ENCODE measurements around the gene DNAJA1.

GRCh38 chr9:33044677-33045282, 19.7 kb downstream of the DNAJA1 start:
- TF ChIP-seq, protein P1, sequence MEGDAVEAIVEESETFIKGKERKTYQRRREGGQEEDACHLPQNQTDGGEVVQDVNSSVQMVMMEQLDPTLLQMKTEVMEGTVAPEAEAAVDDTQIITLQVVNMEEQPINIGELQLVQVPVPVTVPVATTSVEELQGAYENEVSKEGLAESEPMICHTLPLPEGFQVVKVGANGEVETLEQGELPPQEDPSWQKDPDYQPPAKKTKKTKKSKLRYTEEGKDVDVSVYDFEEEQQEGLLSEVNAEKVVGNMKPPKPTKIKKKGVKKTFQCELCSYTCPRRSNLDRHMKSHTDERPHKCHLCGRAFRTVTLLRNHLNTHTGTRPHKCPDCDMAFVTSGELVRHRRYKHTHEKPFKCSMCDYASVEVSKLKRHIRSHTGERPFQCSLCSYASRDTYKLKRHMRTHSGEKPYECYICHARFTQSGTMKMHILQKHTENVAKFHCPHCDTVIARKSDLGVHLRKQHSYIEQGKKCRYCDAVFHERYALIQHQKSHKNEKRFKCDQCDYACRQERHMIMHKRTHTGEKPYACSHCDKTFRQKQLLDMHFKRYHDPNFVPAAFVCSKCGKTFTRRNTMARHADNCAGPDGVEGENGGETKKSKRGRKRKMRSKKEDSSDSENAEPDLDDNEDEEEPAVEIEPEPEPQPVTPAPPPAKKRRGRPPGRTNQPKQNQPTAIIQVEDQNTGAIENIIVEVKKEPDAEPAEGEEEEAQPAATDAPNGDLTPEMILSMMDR (IDR thresholded peaks at IDR 0.05) = no peak
- TF ChIP-seq POLR2A (IDR thresholded peaks at IDR 0.05) = no peak
